K562 (cell line): ENCODE measurements around the gene EFCAB13. TPM values are rescaled to one million over a fixed set of nuclear protein-coding genes. Genes with fewer than 3 reads are reported as not detected.

Source experiments
- ATAC-seq: fragments of 200-7000 bp; cut with Tn5 transposase; 3 replicates; pipeline ENCODE4 v1.9.1; 2020; ENCODE audit warnings: moderate library complexity
- BruUV-seq: library from RNA; stranded (reverse); fragments of 400-500 nt; replicated peaks from 2 replicates; lab custom pipeline; 2021; lab: Mats Ljungman, UMichigan
- CTCF ChIA-PET: fragments of 300-600 bp; formaldehyde crosslinking; extraction: SDS; loops from one replicate; lab custom pipeline; 2021; ENCODE audit warnings: low intra/inter-chr PET ratio; lab: Yijun Ruan, JAX
- POLR2A ChIA-PET: fragments of 300-600, 350-650 bp; sonication (Branson Sonifier 250); formaldehyde crosslinking; extraction: SDS; loops from one replicate; lab custom pipeline; 2021; ENCODE audit warnings: antibody characterized with exemption, inconsistent platforms; lab: Yijun Ruan, JAX
- DNase-seq, 4 experiments: peaks; one replicate each; pipeline versions ENCODE4 v3.0.0 to v3.0.0-alpha.2; 2011 to 2018; ENCODE audit warnings: low spot score in 3 of 4, mixed read lengths in 3 of 4; ENCODE audit errors: extremely low read depth in 1 of 4
- FAIRE-seq: peaks from 2 replicates; lab custom pipeline; 2011; peaks lifted over from hg19 to GRCh38; lab: Jason Lieb, UNC
- H2AFZ ChIP-seq: 2 replicates; pipeline ENCODE4 v1.6.0; 2011; ENCODE audit warnings: low read depth, low read length, control low read depth, inconsistent platforms
- H3K27ac ChIP-seq: fragments of 200-600 bp; 3 replicates; pipeline ENCODE4 v1.8.0; 2011; ENCODE audit warnings: low read depth, mild to moderate bottlenecking, control low read depth, inconsistent platforms, low read length, moderate library complexity, mixed read lengths; ENCODE audit errors: extremely low read depth
- H3K27me3 ChIP-seq, 2 experiments: fragments of 300-600 bp in 1 of 2; 2 replicates in 1 of 2; 3 replicates in 1 of 2; pipeline versions ENCODE4 v1.6.0 to v1.8.0; 2011; ENCODE audit warnings: inconsistent platforms in 2 of 2, low read length in 2 of 2, mild to moderate bottlenecking in 1 of 2, mixed read lengths in 1 of 2, moderate library complexity in 1 of 2; ENCODE audit not compliant: control insufficient read depth in 2 of 2, insufficient read depth in 2 of 2
- H3K36me3 ChIP-seq: fragments of 300-600 bp; 3 replicates; pipeline ENCODE4 v1.8.0; 2011; ENCODE audit warnings: mild to moderate bottlenecking, low read length, inconsistent platforms; ENCODE audit not compliant: control insufficient read depth, insufficient read depth
- H3K4me1 ChIP-seq, 2 experiments: fragments of 200-600 bp in 1 of 2; replicated peaks in 1 of 2; 2 replicates in 1 of 2; 3 replicates in 1 of 2; pipeline versions ENCODE4 v1.5.1 to v1.8.0; 2011; ENCODE audit warnings: inconsistent platforms in 2 of 2, low read length in 2 of 2, mild to moderate bottlenecking in 1 of 2, mixed read lengths in 1 of 2, moderate library complexity in 1 of 2; ENCODE audit not compliant: control insufficient read depth in 2 of 2, insufficient read depth in 2 of 2
- H3K4me2 ChIP-seq: 2 replicates; pipeline ENCODE4 v1.6.1; 2011; ENCODE audit warnings: low read length, control low read depth, inconsistent platforms, mixed read lengths; ENCODE audit not compliant: insufficient read depth
- H3K4me3 ChIP-seq: fragments of 200-600 bp; sonication (generic), shearing (Covaris generic); 2 replicates; pipeline ENCODE4 v1.5.1; 2016; ENCODE audit warnings: control low read depth, inconsistent platforms
- H3K79me2 ChIP-seq: fragments of 200-600 bp; 3 replicates; pipeline ENCODE4 v1.8.0; 2011; ENCODE audit warnings: low read length, inconsistent platforms; ENCODE audit not compliant: control insufficient read depth, insufficient read depth
- H3K9ac ChIP-seq, 2 experiments: 2 replicates each; pipeline versions ENCODE4 v1.6.0 to v1.6.1; 2011; ENCODE audit warnings: low read depth in 2 of 2, low read length in 2 of 2, control low read depth in 1 of 2, inconsistent platforms in 1 of 2, mild to moderate bottlenecking in 1 of 2, mixed read lengths in 1 of 2; ENCODE audit not compliant: insufficient read depth in 1 of 2
- H3K9me1 ChIP-seq: one replicate; pipeline ENCODE4 v1.6.0; 2011; ENCODE audit warnings: inconsistent platforms, mild to moderate bottlenecking, low read length, moderate library complexity; ENCODE audit not compliant: control insufficient read depth, insufficient read depth
- H3K9me3 ChIP-seq: replicated peaks from 2 replicates; pipeline ENCODE4 v1.5.1; 2011; ENCODE audit warnings: low read depth, low read length, inconsistent platforms; ENCODE audit not compliant: control insufficient read depth, insufficient read depth
- H4K20me1 ChIP-seq: replicated peaks from 2 replicates; pipeline ENCODE4 v1.6.1; 2011; ENCODE audit warnings: low read length, inconsistent platforms, mixed read lengths; ENCODE audit not compliant: control insufficient read depth, insufficient read depth
- ETV5 ChIP-seq: sonication (generic); formaldehyde crosslinking; IDR thresholded peaks from 2 replicates; pipeline ENCODE4 v1.4.0; 2020; ENCODE audit warnings: low read depth, mild to moderate bottlenecking, missing genetic modification reagents
- TCF15 ChIP-seq: fragments of 250-450 bp; sonication (Bioruptor Pico); IDR thresholded peaks from 2 replicates; pipeline ENCODE4 v1.8.0; 2022; ENCODE audit warnings: moderate library complexity, mild to moderate bottlenecking, inconsistent platforms
- ZNF318 ChIP-seq, 2 experiments: fragments of 450-650 bp; IDR thresholded peaks; 2 replicates each; pipeline ENCODE4 v1.6.1; 2016; ENCODE audit warnings: mild to moderate bottlenecking in 2 of 2, borderline replicate concordance in 1 of 2, low read depth in 1 of 2, moderate library complexity in 1 of 2
- ZNF717 ChIP-seq: fragments of 250-450 bp; sonication (Bioruptor Pico); IDR thresholded peaks from 2 replicates; pipeline ENCODE4 v1.5.0; 2021
- ZNF740 ChIP-seq, 3 experiments: fragments of 200-800 bp in 1 of 3; sonication (Bioruptor generic) in 1 of 3; sonication (generic) in 1 of 3; formaldehyde crosslinking in 1 of 3; IDR thresholded peaks; 2 replicates each; pipeline versions ENCODE4 v1.6.1 to v1.8.0; 2016 to 2022; ENCODE audit warnings: mild to moderate bottlenecking in 2 of 3, missing compliant biosample characterization in 2 of 3, missing genetic modification characterization in 2 of 3, missing genetic modification reagents in 1 of 3
- WGBS: fragments of 100-300 bp; shearing (Covaris generic); methylation state at CpG from one replicate; pipeline ENCODE4 v1.1.6; 2016; ENCODE audit warnings: low coverage, mixed read lengths; ENCODE audit not compliant: insufficient coverage; ENCODE audit errors: missing lambda C conversion rate; 5-methylcytosine and 5-hydroxymethylcytosine counted together
- in situ Hi-C: fragments of 300-500 bp; cut with MboI; formaldehyde crosslinking; loops from 4 replicates; pipeline ENCODE4 v1.15.0; 2018; ENCODE audit warnings: inconsistent platforms, mixed read lengths
- intact Hi-C: fragments of 100-400 bp; cut with micrococcal nuclease; formaldehyde crosslinking; loops from 2 replicates; pipeline ENCODE4 v1.14.2; 2022
- polyA plus RNA-seq, 8 experiments: library from polyadenylated mRNA; depleted of rRNA in 4 of 8; stranded (reverse) in 5 of 8; unstranded in 3 of 8; fragments of >200 nt; fragmentation: Nextera tagmentation in 2 of 8; fragmentation: Illumina TruSeq in 1 of 8; extraction: Ambion mirVana in 2 of 8; extraction: Trizol in 1 of 8; gene quantifications; 2 replicates each; pipeline versions ENCODE4 v1.2.1 to v1.2.3, GENCODE V29; 2011 to 2014; ENCODE audit warnings: inconsistent platforms in 1 of 8, missing spikeins in 1 of 8
- total RNA-seq, 7 experiments: library from RNA; depleted of rRNA in 6 of 7; stranded (reverse); fragments of >200 nt in 6 of 7; fragmentation: Illumina TruSeq in 2 of 7; extraction: Trizol in 2 of 7; gene quantifications; 2 replicates each; pipeline versions ENCODE4 v1.2.1 to v1.2.3, GENCODE V29; 2011 to 2021; ENCODE audit warnings: low replicate concordance in 1 of 7
- TF ChIP-seq, protein P1 (sequence below): fragments of 250-450 bp; sonication (Bioruptor Pico); IDR thresholded peaks from 2 replicates; pipeline ENCODE4 v1.4.0; 2020; ENCODE audit warnings: mild to moderate bottlenecking, moderate library complexity

The EFCAB13 gene
- total and polyA plus RNA-seq, 9 of the 15 experiments (the other 6 are each of a cell fraction or from before 2014, with no cell fraction given) = 0.32 to 1.3 (median 0.95) TPM

GRCh38 chr17:47287068-47287467 lies 36.7 kb upstream of the EFCAB13 start:
- intact Hi-C loops = no loop called here
- H3K4me1 ChIP-seq = peaks cover 40 to 62% of the 10 kb centered on the region in 2 experiments
- H4K20me1 ChIP-seq = no peaks in the 10 kb centered on the region
- H3K9ac ChIP-seq = peak overlapping the region in 1 of 2 experiments; percentile 32; a peak in 2 of 4 replicates
- no peaks in the 10 kb centered on the region for H3K36me3 ChIP-seq
- no peak for FAIRE-seq
- no peak overlapping the region for H3K4me3 ChIP-seq
- H3K79me2 ChIP-seq = no peaks in the 10 kb centered on the region
- DNase-seq = no peak
- H3K9me3 ChIP-seq = no peaks in the 10 kb centered on the region
- H3K9me1 ChIP-seq = peaks cover 7% of the 10 kb centered on the region
- peak overlapping the region; percentile 74; the same call in 1 of the 2 replicates for H2AFZ ChIP-seq
- ATAC-seq = no peak
- in situ Hi-C loops = no loop called here
- BruUV-seq = no TSS peak
- H3K4me2 ChIP-seq = peak overlapping the region; percentile 28
- CTCF ChIA-PET = no interaction called here
- POLR2A ChIA-PET = interaction anchor here (0.8 to 5.2 kb wide), 5 partner anchors 12 to 26 kb away, joined by 3 to 34 read pairs (median 5); no protein-coding TSS in a partner anchor
- no peaks in the 10 kb centered on the region for H3K27me3 ChIP-seq
- H3K27ac ChIP-seq = peak overlapping the region; percentile 40; the same call in 2 of the 3 replicates
- 75% methylated on average over 4 of the region's 4 CpGs for WGBS
- TF ChIP-seq ZNF318 (IDR thresholded peaks at IDR 0.05; ENCODE audit: borderline replicate concordance in 1 of 2, low read depth in 1 of 2) (no peak), ZNF717 (CRISPR knock-in tag) (no peak), ZNF740 (CRISPR knock-in tag; IDR thresholded peaks at IDR 0.05) (0 out of 2 replicates have a peak, but pooled peaks have one; percentile 23), ZNF740 (tag; IDR thresholded peaks at IDR 0.05) (no peak), TCF15 (CRISPR knock-in tag) (0 out of 2 replicates have a peak, but pooled peaks have one; percentile 23), ETV5 (CRISPR knock-in tag) (no peak)
- TF ChIP-seq, protein P1, sequence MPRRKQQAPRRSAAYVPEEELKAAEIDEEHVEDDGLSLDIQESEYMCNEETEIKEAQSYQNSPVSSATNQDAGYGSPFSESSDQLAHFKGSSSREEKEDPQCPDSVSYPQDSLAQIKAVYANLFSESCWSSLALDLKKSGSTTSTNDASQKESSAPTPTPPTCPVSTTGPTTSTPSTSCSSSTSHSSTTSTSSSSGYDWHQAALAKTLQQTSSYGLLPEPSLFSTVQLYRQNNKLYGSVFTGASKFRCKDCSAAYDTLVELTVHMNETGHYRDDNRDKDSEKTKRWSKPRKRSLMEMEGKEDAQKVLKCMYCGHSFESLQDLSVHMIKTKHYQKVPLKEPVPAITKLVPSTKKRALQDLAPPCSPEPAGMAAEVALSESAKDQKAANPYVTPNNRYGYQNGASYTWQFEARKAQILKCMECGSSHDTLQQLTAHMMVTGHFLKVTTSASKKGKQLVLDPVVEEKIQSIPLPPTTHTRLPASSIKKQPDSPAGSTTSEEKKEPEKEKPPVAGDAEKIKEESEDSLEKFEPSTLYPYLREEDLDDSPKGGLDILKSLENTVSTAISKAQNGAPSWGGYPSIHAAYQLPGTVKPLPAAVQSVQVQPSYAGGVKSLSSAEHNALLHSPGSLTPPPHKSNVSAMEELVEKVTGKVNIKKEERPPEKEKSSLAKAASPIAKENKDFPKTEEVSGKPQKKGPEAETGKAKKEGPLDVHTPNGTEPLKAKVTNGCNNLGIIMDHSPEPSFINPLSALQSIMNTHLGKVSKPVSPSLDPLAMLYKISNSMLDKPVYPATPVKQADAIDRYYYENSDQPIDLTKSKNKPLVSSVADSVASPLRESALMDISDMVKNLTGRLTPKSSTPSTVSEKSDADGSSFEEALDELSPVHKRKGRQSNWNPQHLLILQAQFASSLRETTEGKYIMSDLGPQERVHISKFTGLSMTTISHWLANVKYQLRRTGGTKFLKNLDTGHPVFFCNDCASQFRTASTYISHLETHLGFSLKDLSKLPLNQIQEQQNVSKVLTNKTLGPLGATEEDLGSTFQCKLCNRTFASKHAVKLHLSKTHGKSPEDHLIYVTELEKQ (CRISPR knock-in tag) = no peak
- TF ChIP-seq, all 486 proteins: peak for 2
